Measurements from ENCODE around the gene FGFR3.

Gene FGFR3

DNA sequence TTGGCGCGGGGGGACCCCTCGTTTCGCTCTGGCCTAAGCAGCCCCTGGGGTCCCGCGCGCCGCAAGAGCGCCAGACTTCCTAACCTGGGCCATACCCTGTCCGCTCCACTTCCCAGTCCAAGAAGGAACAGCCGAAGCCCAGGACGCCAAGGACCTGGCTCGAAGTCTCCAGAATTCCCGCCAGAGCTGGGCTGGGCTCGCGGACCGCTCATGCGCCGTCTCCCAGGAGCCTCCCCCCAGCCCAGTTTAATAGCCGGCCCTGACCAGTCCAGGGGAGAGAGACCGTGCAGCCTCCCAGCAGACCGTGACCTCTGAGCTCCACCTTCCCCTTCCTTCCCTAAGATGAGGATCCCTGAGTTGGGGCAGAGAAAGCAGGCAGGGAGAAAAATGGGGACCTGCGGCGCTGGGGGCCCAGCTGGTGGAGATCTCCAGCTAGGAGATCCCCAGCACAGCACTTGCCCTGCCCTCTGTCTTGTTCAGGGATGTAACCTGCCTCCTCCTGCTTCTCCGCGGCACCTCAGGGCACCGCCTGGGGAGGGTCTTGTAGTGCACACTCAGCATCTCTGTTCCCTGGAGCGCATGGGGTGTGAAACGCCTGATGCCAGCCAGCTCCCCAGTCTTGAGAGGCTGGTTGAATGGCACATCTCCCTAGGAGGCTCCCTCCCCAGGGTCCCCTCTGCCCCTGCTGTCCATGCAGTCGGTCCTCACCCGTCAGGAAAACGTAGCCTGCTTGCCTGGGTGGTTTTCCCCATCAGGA, 64.0 kb downstream of the FGFR3 start:
- DNase-seq (ENCODE audit: low read depth), result no peak
- TF ChIP-seq CTCF (IDR thresholded peaks at IDR 0.05; ENCODE audit: control insufficient read depth, extremely low read depth, insufficient read depth), result no peak
- peak overlapping the region; percentile 92 for H3K4me3 ChIP-seq (ENCODE audit: low read depth, low read length)

- DNase-seq (ENCODE audit: low read depth), result no peak
- no peak overlapping the region; the same call in 1 of the 2 replicates for H3K4me3 ChIP-seq (ENCODE audit: low read depth, low read length)
- no peak for TF ChIP-seq CTCF (IDR thresholded peaks at IDR 0.05; ENCODE audit: control insufficient read depth, extremely low read depth, insufficient read depth)
Observed at GRCh38 chr4:1857931-1858330, 64.8 kb downstream of the FGFR3 start.

Measured in LNCaP clone FGC (cell line).